CD4-positive, CD25-positive, alpha-beta regulatory T cell (primary cell): ENCODE data around the gene AOPEP. TPM values are rescaled to one million over a fixed set of nuclear protein-coding genes. Genes with fewer than 3 reads are reported as not detected.

ENCODE experiments used
- ATAC-seq, 2 donors: fragments of 150-1000 bp; cut with Tn5 transposase; one replicate each; pipeline ENCODE4 v1.10.0; 2021; ENCODE audit warnings: low read depth in 2 of 2, moderate number of reproducible peaks in 2 of 2, moderate library complexity in 1 of 2
- DNase-seq, 3 donors: peaks; one replicate each; pipeline versions ENCODE4 v3.0.0 to v3.0.0-alpha.2; 2012 to 2022; ENCODE audit warnings: mixed read lengths in 1 of 3
- H3K27ac ChIP-seq: one replicate; pipeline ENCODE4 v1.7.0; 2013; ENCODE audit warnings: mild to moderate bottlenecking, low read length; ENCODE audit not compliant: insufficient read depth, poor library complexity, severe bottlenecking
- H3K27me3 ChIP-seq: one replicate; pipeline ENCODE4 v1.7.0; 2013; ENCODE audit warnings: low read length; ENCODE audit not compliant: control insufficient read depth, insufficient read depth
- H3K36me3 ChIP-seq: one replicate; pipeline ENCODE4 v1.7.0; 2013; ENCODE audit warnings: mild to moderate bottlenecking, low read length, moderate library complexity; ENCODE audit not compliant: control insufficient read depth, insufficient read depth
- H3K4me1 ChIP-seq: 2 replicates; pipeline ENCODE4 v1.7.0; 2013; ENCODE audit warnings: mild to moderate bottlenecking, low read length; ENCODE audit not compliant: insufficient read depth, control insufficient read depth, poor library complexity, severe bottlenecking
- H3K4me3 ChIP-seq: one replicate; pipeline ENCODE4 v1.7.0; 2013; ENCODE audit warnings: low read depth, mild to moderate bottlenecking, low read length, moderate library complexity
- H3K9me3 ChIP-seq, 2 experiments: 1 replicate in 1 of 2; 2 replicates in 1 of 2; pipeline ENCODE4 v1.7.0; 2013; ENCODE audit warnings: low read length in 2 of 2, mild to moderate bottlenecking in 1 of 2, moderate library complexity in 1 of 2; ENCODE audit not compliant: control insufficient read depth in 2 of 2
- H3K27ac Mint-ChIP-seq, 3 donors: one replicate each; pipeline ENCODE4 v1.8.0; 2020 to 2022; ENCODE audit warnings: mild to moderate bottlenecking in 3 of 3, mixed read lengths in 3 of 3, moderate library complexity in 2 of 3
- H3K27me3 Mint-ChIP-seq: one replicate; pipeline ENCODE4 v1.8.0; 2022; ENCODE audit warnings: mild to moderate bottlenecking, mixed read lengths
- H3K36me3 Mint-ChIP-seq: one replicate; pipeline ENCODE4 v1.8.0; 2020; ENCODE audit warnings: mixed read lengths
- H3K4me1 Mint-ChIP-seq, 4 donors: one replicate each; pipeline ENCODE4 v1.8.0; 2020 to 2022; ENCODE audit warnings: mixed read lengths in 4 of 4, mild to moderate bottlenecking in 1 of 4
- H3K4me3 Mint-ChIP-seq, 4 donors: one replicate each; pipeline ENCODE4 v1.8.0; 2020 to 2022; ENCODE audit warnings: mild to moderate bottlenecking in 4 of 4, mixed read lengths in 4 of 4, moderate library complexity in 3 of 4
- H3K9me3 Mint-ChIP-seq, 7 donors: one replicate each; pipeline ENCODE4 v1.8.0; 2020 to 2022; ENCODE audit warnings: mixed read lengths in 7 of 7, mild to moderate bottlenecking in 3 of 7, moderate library complexity in 2 of 7
- polyA plus RNA-seq, 4 donors: library from polyadenylated mRNA; unstranded; fragments of 300-500 nt; fragmentation: Illumina TruSeq; gene quantifications; one replicate each; pipeline ENCODE4 v1.2.3, GENCODE V29; 2021
- total RNA-seq: library from RNA; stranded (reverse); gene quantifications from one replicate; pipeline ENCODE4 v1.2.3, GENCODE V29; 2022

Gene AOPEP
- total and polyA plus RNA-seq, 5 donors from 2014 or later: 4.6 to 12.9 (median 6.4) TPM

DNA sequence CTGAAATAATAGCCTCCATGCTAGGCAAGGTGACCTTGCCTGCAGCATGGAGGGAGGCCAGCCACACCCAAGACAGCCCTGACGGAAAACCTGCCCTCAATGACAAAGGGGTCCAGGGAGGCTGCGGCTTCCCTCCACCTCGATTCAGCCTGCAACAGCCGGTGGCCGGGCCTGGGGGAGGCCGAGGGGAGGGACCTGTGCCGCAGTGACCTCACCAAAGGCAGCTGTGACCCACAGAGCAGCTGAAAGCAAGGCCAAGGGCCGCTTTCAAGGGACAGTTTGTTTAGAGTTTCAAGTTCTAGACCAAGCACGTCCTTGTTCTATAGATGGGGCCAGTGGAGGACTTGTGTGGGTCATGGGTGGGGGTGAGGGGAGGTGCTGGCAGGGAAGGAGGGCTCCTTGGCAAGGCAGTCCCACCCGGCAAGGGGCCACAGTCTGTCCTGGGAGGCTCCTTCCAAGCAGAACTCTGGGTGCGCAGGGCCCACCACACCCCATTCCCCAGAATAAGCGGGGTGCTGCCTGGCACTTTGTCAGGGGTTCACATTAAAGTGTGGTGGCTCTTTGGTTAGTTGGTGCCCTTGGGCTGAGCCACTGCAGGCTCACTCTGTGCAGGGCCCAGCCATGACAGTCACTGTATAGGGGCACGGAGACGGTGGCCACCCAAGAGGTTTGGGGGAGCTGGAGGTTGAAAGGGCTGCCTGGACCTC is 364.5 kb downstream of the AOPEP start:
- Mint-ChIP-seq H3K27me3 (no peaks in the 10 kb centered on the region), H3K36me3 (peaks cover 10% of the 10 kb centered on the region), H3K4me3 (no peak overlapping the region), H3K4me1 (peaks cover 0 to 5% (median 1%) of the 10 kb centered on the region in 4 donors), H3K9me3 (no peaks in the 10 kb centered on the region), H3K27ac (peak overlapping the region in 1 of 3 donors; percentile 43)
- Histone ChIP-seq H3K27ac (no peak overlapping the region), H3K4me3 (no peak overlapping the region), H3K4me1 (no peaks in the 10 kb centered on the region), H3K9me3 (no peaks in the 10 kb centered on the region), H3K27me3 (no peaks in the 10 kb centered on the region), H3K36me3 (no peaks in the 10 kb centered on the region)
- ATAC-seq (no peak), DNase-seq (no peak)

GRCh38 chr9:95091601-95092261 is 365.2 kb downstream of the AOPEP start:
- Mint-ChIP-seq H3K4me3 (no peak overlapping the region), H3K27me3 (no peaks in the 10 kb centered on the region), H3K9me3 (no peaks in the 10 kb centered on the region), H3K36me3 (peaks cover 6% of the 10 kb centered on the region), H3K4me1 (peaks cover 0 to 5% (median 1%) of the 10 kb centered on the region in 4 donors), H3K27ac (peak overlapping the region in 1 of 3 donors; percentile 43)
- Histone ChIP-seq H3K4me1 (no peaks in the 10 kb centered on the region), H3K27ac (no peak overlapping the region), H3K4me3 (no peak overlapping the region), H3K9me3 (no peaks in the 10 kb centered on the region), H3K27me3 (no peaks in the 10 kb centered on the region), H3K36me3 (no peaks in the 10 kb centered on the region)
- DNase-seq: no peak
- ATAC-seq: no peak

GRCh38 chr9:95092262-95093072 is 366.0 kb downstream of the AOPEP start:
- Mint-ChIP-seq H3K27ac (peak overlapping the region in 2 of 3 donors; percentile 4 to 52), H3K36me3 (peaks cover 6% of the 10 kb centered on the region), H3K9me3 (no peaks in the 10 kb centered on the region), H3K27me3 (no peaks in the 10 kb centered on the region), H3K4me3 (no peak overlapping the region), H3K4me1 (peaks cover 0 to 5% (median 1%) of the 10 kb centered on the region in 4 donors)
- no peak overlapping the region for H3K27ac ChIP-seq
- H3K4me1 ChIP-seq: no peaks in the 10 kb centered on the region
- DNase-seq (no peak), ATAC-seq (no peak)
- H3K36me3 ChIP-seq: no peaks in the 10 kb centered on the region
- H3K9me3 ChIP-seq: no peaks in the 10 kb centered on the region
- no peak overlapping the region for H3K4me3 ChIP-seq
- H3K27me3 ChIP-seq: no peaks in the 10 kb centered on the region

DNA sequence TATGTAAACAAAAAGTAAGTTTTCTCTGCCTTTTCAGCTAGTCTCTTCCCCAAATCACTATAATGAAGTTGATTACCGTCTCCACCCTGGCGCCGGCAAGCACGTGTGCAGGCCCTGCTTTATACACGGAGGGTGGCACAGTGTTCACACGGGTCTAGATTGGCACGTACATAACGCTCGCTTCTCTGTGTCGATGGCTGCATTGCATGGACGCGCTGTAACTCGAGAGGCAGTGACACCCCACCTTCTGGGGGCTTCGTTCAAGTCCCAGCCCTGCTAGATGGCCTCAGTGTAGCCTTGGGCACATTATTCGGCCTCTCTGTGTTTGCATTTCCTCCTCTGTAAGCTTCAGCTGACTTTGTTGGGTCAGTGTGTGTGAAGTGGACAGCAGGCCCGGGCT is 367.1 kb downstream of the AOPEP start:
- Histone ChIP-seq H3K36me3 (no peaks in the 10 kb centered on the region), H3K9me3 (no peaks in the 10 kb centered on the region), H3K27me3 (no peaks in the 10 kb centered on the region), H3K27ac (no peak overlapping the region), H3K4me3 (no peak overlapping the region), H3K4me1 (no peaks in the 10 kb centered on the region)
- Mint-ChIP-seq H3K4me3 (no peak overlapping the region), H3K4me1 (peaks cover 0 to 5% (median 1%) of the 10 kb centered on the region in 4 donors), H3K9me3 (no peaks in the 10 kb centered on the region), H3K27me3 (no peaks in the 10 kb centered on the region), H3K36me3 (no peaks in the 10 kb centered on the region), H3K27ac (no peak overlapping the region)
- DNase-seq (no peak), ATAC-seq (no peak)

GRCh38 chr9:95094002-95094401 is 367.5 kb downstream of the AOPEP start:
- Histone ChIP-seq H3K27me3 (no peaks in the 10 kb centered on the region), H3K4me3 (no peak overlapping the region), H3K4me1 (no peaks in the 10 kb centered on the region), H3K27ac (no peak overlapping the region), H3K9me3 (no peaks in the 10 kb centered on the region), H3K36me3 (no peaks in the 10 kb centered on the region)
- Mint-ChIP-seq H3K27ac (peak overlapping the region in 1 of 3 donors; percentile 38), H3K9me3 (no peaks in the 10 kb centered on the region), H3K27me3 (no peaks in the 10 kb centered on the region), H3K4me1 (peaks cover 0 to 5% (median 1%) of the 10 kb centered on the region in 4 donors), H3K36me3 (no peaks in the 10 kb centered on the region), H3K4me3 (no peak overlapping the region)
- DNase-seq (no peak), ATAC-seq (no peak)

DNA sequence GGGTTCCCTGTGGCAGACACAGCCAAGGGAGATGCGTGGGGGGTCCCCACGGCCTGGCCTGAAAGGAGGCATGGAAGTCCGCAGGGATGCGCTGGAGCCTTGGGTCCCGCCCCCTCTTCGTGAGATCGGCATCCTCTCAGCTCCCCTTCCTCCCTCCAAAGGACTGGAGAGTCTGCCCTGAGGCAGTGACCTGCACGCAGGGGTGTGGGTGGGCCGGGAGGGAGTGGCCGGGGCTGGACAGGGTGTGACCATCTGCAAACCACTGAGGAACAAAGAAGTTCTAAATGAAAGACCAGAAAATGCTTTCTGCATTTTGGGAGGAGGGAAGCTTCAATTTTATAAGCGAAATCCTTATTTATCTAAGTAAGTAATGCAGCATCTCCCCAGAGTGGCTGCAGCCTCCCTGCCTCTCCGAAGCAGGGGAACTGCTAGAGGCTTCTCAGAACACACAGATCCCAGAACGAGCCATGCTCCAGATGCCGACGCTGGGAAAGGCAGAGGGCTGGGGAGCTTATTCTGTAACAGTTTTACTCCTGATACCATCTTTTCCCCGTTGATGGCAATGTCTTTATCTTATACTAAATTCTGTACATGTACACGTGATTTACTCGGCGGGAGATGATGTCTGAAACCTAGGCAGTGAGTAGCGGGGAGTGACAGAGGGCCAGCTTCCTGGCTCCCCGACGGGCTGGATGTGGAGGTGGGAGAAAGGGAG is 369.3 kb downstream of the AOPEP start:
- H3K36me3 Mint-ChIP-seq: no peaks in the 10 kb centered on the region
- Histone ChIP-seq H3K27me3 (no peaks in the 10 kb centered on the region), H3K27ac (no peak overlapping the region), H3K4me1 (no peaks in the 10 kb centered on the region), H3K36me3 (no peaks in the 10 kb centered on the region), H3K9me3 (no peaks in the 10 kb centered on the region), H3K4me3 (no peak overlapping the region)
- no peak for DNase-seq
- no peak overlapping the region for H3K4me3 Mint-ChIP-seq
- ATAC-seq: no peak
- H3K4me1 Mint-ChIP-seq: peaks cover 0 to 5% (median 1%) of the 10 kb centered on the region in 4 donors
- no peaks in the 10 kb centered on the region for H3K9me3 Mint-ChIP-seq
- H3K27ac Mint-ChIP-seq: peak overlapping the region in 1 of 3 donors; percentile 33
- no peaks in the 10 kb centered on the region for H3K27me3 Mint-ChIP-seq

DNA sequence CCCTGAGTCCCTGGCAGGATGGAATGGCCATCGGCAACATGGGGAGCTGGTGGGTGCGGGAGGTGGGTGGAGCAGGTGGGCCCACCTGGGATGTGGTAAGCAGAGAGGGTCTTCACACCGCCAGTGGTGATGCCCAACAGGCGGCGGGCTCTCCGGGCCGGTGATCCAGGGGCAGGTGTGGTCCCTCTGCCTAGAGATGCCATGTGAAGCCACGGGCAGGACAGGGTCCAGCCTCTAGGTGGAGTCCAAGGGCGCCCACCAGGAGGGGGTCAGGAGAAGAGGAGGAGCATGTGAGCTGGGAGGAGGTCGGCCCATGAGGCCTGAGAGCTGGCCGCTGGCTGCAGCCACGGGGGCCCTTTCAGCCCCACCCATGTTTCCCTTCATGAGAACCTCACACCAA is 369.9 kb downstream of the AOPEP start:
- Histone ChIP-seq H3K9me3 (no peaks in the 10 kb centered on the region), H3K4me1 (no peaks in the 10 kb centered on the region), H3K27me3 (no peaks in the 10 kb centered on the region), H3K4me3 (no peak overlapping the region), H3K27ac (no peak overlapping the region), H3K36me3 (no peaks in the 10 kb centered on the region)
- H3K27ac Mint-ChIP-seq: no peak overlapping the region
- H3K9me3 Mint-ChIP-seq: no peaks in the 10 kb centered on the region
- DNase-seq: no peak
- H3K36me3 Mint-ChIP-seq: no peaks in the 10 kb centered on the region
- H3K4me3 Mint-ChIP-seq: no peak overlapping the region
- H3K4me1 Mint-ChIP-seq: peaks cover 0 to 5% (median 1%) of the 10 kb centered on the region in 4 donors
- no peak for ATAC-seq
- no peaks in the 10 kb centered on the region for H3K27me3 Mint-ChIP-seq
